HG03060 (cell line): Measurements from ENCODE around the gene EBF3.

ENCODE experiments used
- ATAC-seq: cut with Tn5 transposase; IDR thresholded peaks from one replicate; pipeline ENCODE4 v1.9.1; 2021; ENCODE audit warnings: low read depth, moderate number of reproducible peaks; ENCODE audit not compliant: unreplicated experiment

Gene EBF3

GRCh38 chr10:129894698-129895097 lies 69.4 kb downstream of the EBF3 start:
- no peak for ATAC-seq

GRCh38 chr10:129893104-129894089 lies 70.7 kb downstream of the EBF3 start:
- no peak for ATAC-seq

GRCh38 chr10:129892548-129893052 lies 71.5 kb downstream of the EBF3 start:
- no peak for ATAC-seq

- no peak for ATAC-seq
Measured at GRCh38 chr10:129891806-129892205, 72.3 kb downstream of the EBF3 start.

GRCh38 chr10:129890170-129890569 lies 73.9 kb downstream of the EBF3 start:
- ATAC-seq, result no peak

GRCh38 chr10:129888784-129889616 lies 75.1 kb downstream of the EBF3 start:
- no peak for ATAC-seq

- no peak for ATAC-seq
Measured at GRCh38 chr10:129887986-129888783, 75.9 kb downstream of the EBF3 start.

GRCh38 chr10:129887381-129887905 lies 76.6 kb downstream of the EBF3 start:
- ATAC-seq, result no peak

- ATAC-seq, result no peak
Measured at GRCh38 chr10:129886263-129886662, 77.8 kb downstream of the EBF3 start.

- no peak for ATAC-seq
Measured at GRCh38 chr10:129885526-129885925, 78.5 kb downstream of the EBF3 start.

GRCh38 chr10:129884398-129885078 lies 79.5 kb downstream of the EBF3 start:
- no peak for ATAC-seq

- no peak for ATAC-seq
Measured at GRCh38 chr10:129883626-129884397, 80.3 kb downstream of the EBF3 start.

GRCh38 chr10:129883029-129883428 lies 81.0 kb downstream of the EBF3 start:
- ATAC-seq, result no peak

- no peak for ATAC-seq
Measured at GRCh38 chr10:129882291-129883010, 81.6 kb downstream of the EBF3 start.

GRCh38 chr10:129881641-129882040 lies 82.4 kb downstream of the EBF3 start:
- ATAC-seq, result no peak

- no peak for ATAC-seq
Measured at GRCh38 chr10:129880191-129880870, 83.7 kb downstream of the EBF3 start.

GRCh38 chr10:129879655-129880054 lies 84.4 kb downstream of the EBF3 start:
- ATAC-seq, result no peak

GRCh38 chr10:129878835-129879234 lies 85.2 kb downstream of the EBF3 start:
- no peak for ATAC-seq
